ENCODE measurements around the gene STMP1. TPM values are rescaled to one million over a fixed set of nuclear protein-coding genes. Genes with fewer than 3 reads are reported as not detected.

Gene STMP1
- total and polyA plus RNA-seq, 2 of the 13 experiments (the other 11 are each of a cell fraction or from before 2014, with no cell fraction given), result 7.2 to 16.2 TPM

DNA sequence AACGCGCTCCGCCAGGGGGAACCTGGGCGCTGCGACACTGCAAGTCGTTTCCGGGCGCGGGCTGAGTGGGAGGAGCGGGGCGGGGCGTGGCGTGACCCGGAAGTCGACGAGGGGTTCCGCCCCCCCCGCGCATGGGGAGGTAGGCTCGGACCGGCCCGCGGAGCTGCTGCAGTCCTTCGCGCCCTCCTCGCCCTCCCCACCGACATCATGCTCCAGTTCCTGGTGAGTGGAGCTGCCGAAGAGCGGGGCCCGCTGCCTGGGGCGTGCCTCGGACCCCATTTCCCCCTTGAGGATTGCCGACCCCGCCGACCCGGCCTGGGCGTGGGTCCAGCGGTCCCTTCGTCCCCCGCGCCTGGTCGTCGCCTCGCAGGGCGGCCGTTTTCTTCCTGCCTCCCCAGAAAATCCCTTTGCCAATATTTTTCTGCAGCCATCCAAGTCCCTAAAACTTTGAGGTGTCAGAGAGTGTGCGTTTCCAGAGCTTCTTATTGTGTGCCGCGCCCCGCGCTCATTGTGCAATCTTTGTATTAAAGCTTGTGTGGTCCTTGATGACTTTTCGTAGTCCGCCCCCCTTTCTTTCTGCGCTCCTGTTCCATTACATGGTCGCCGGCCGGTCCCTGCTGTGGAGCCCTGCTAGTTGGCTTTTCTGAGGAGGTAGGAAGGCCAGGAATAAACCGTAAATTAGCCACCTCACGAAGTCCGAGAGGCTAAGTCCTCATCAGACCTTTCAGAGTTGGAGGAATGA is at the start of gene STMP1 (continued):
- peak; percentile 80 for TF ChIP-seq XRCC5 (optimal IDR thresholded peaks at IDR 0.05; ENCODE audit: low read length)
- TF ChIP-seq ISL2 (CRISPR knock-in tag; IDR thresholded peaks at IDR 0.05), result peak; percentile 77
- TF ChIP-seq DNMT3B (CRISPR knock-in tag; conservative IDR thresholded peaks at IDR 0.05), result no peak
- no peak for TF ChIP-seq ATF7 (IDR thresholded peaks at IDR 0.05)
- TF ChIP-seq ATF7 (CRISPR knock-in tag; IDR thresholded peaks at IDR 0.05), result peak; percentile 27; the same call in 1 of the 2 replicates
- peak; percentile 89 for TF ChIP-seq RFXAP (CRISPR knock-in tag; IDR thresholded peaks at IDR 0.05; ENCODE audit: borderline replicate concordance)
- peak; percentile 89 for TF ChIP-seq ZNF563 (CRISPR knock-in tag; IDR thresholded peaks at IDR 0.05)
- no peak for TF ChIP-seq JDP2 (CRISPR knock-in tag; IDR thresholded peaks at IDR 0.05; ENCODE audit: borderline replicate concordance)
- TF ChIP-seq ZNF550 (CRISPR knock-in tag; IDR thresholded peaks at IDR 0.05; ENCODE audit: borderline replicate concordance), result no peak
- TF ChIP-seq BCL6 (CRISPR knock-in tag; IDR thresholded peaks at IDR 0.05), result peak; percentile 67
- TF ChIP-seq RNF219 (CRISPR knock-in tag; IDR thresholded peaks at IDR 0.05), result 0 out of 2 replicates have a peak, but pooled peaks have one; percentile 73
- peak; percentile 79; the same call in 1 of the 2 replicates for TF ChIP-seq ZNF891 (CRISPR knock-in tag; IDR thresholded peaks at IDR 0.05)
- no peak for TF ChIP-seq HIVEP1 (CRISPR knock-in tag; IDR thresholded peaks at IDR 0.05)
- TF ChIP-seq ZNF878 (CRISPR knock-in tag; IDR thresholded peaks at IDR 0.05), result no peak
- no peak for TF ChIP-seq KLF11 (CRISPR knock-in tag; IDR thresholded peaks at IDR 0.05)
- TF ChIP-seq, protein P1, sequence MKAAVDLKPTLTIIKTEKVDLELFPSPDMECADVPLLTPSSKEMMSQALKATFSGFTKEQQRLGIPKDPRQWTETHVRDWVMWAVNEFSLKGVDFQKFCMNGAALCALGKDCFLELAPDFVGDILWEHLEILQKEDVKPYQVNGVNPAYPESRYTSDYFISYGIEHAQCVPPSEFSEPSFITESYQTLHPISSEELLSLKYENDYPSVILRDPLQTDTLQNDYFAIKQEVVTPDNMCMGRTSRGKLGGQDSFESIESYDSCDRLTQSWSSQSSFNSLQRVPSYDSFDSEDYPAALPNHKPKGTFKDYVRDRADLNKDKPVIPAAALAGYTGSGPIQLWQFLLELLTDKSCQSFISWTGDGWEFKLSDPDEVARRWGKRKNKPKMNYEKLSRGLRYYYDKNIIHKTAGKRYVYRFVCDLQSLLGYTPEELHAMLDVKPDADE (CRISPR knock-in tag; IDR thresholded peaks at IDR 0.05), result peak; percentile 95; the same call in 1 of the 2 replicates
- peak; percentile 96 for TF ChIP-seq ZNF430 (CRISPR knock-in tag; IDR thresholded peaks at IDR 0.05)
- TF ChIP-seq SRSF1 (optimal IDR thresholded peaks at IDR 0.05; ENCODE audit: low read depth, low read length), result peak; percentile 94
- TF ChIP-seq ZC3H13 (CRISPR knock-in tag; IDR thresholded peaks at IDR 0.05), result no peak
- no peak for TF ChIP-seq ZNF737 (CRISPR knock-in tag; IDR thresholded peaks at IDR 0.05; ENCODE audit: borderline replicate concordance)
- TF ChIP-seq ZNF256 (CRISPR knock-in tag; conservative IDR thresholded peaks at IDR 0.05), result no peak; the same call in 1 of the 2 replicates
- 0 out of 2 replicates have a peak, but pooled peaks have one; percentile 14 for TF ChIP-seq KLF13 (CRISPR knock-in tag; IDR thresholded peaks at IDR 0.05)
- TF ChIP-seq ZNF788 (CRISPR knock-in tag; IDR thresholded peaks at IDR 0.05; ENCODE audit: borderline replicate concordance), result peak; percentile 97
- TF ChIP-seq MTA3 (CRISPR knock-in tag; IDR thresholded peaks at IDR 0.05), result no peak
- no peak for TF ChIP-seq ZUFSP (CRISPR knock-in tag; IDR thresholded peaks at IDR 0.05; ENCODE audit: borderline replicate concordance)
- peak; percentile 95 for TF ChIP-seq ZNF772 (CRISPR knock-in tag; IDR thresholded peaks at IDR 0.05)
- TF ChIP-seq ZNF317 (CRISPR knock-in tag; IDR thresholded peaks at IDR 0.05), result peak; percentile 50; the same call in 1 of the 2 replicates
- peak; percentile 76; the same call in 1 of the 2 replicates for TF ChIP-seq ZNF558 (CRISPR knock-in tag; IDR thresholded peaks at IDR 0.05; ENCODE audit: borderline replicate concordance)

All from HepG2 (cell line).